ENCODE data around the gene RFX6.

The RFX6 gene

DNA sequence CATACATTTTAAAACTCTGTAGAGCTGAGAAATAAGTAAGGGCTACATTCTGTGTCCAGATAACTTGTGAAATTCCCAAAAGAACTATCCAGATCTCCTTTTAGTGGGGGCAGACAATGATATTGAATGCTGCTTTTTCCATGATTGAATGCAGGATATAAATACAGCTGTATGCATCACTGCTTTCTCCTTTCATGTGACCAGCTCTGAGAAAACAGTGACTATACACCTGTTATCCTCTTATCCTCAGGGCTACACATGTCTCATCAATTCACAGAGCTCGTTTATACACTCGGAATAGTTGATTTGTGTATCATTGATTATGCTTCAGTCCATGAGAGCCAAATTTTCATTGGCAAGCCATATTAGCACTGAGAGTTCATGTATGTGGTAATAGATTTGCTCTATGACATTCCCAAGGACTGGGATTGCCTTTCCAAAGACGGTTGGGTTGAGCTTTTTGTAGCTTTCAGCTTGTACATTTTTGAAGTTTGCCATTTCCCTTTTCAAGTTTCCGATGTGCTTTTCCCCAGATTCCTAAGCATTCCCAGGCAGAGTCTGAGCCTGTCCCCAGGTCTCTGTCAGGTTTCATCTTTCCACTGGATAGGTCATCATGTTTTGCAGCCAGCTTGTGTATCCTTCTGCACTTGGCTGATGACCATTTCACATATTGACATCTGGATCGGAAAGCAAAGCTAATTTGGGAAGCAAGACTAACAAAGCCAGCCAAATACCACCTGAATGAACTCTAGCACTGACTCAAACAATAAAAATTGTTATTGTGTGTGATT lies 97.7 kb downstream of the RFX6 start:
- ATAC-seq, result no peak

DNA sequence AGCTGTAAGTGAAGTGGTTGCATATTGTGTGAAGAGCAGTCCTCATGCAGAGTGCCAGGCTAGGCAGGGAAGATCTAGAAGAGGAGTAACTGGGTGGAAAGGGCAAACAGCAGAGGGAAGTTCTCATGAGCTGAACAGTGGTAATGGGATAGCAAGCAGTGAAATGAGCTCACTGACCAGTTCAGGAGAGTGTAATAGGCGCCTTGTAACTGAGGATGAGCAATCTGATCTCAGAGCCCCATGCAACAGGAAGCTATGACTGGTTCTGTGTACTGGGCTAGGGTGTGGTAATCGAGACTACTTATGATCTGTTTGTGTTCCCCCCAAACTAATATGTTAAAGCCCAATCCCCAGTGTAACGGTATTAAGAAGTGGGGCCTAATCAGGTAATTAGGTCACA lies 98.6 kb downstream of the RFX6 start:
- ATAC-seq, result no peak

DNA sequence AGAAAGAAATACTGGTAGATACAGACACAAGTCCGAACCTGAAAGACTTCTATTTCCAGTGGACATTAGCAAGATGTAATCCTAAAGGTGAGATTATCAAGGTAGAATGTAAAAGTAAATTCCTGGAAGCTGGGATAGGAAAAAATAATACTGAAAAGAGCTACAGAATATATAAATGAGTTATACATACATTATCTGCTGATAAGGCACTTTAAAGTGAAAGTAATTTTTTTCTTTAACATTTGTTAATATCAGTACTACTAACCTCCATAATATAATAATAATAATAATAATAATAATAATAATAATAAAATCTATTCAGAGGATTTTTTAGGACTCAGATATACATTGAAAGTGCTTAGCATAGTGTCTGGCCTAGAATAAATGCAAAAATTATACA lies 102.5 kb downstream of the RFX6 start:
- ATAC-seq, result no peak

All from activated CD4-positive, CD25-positive, alpha-beta regulatory T cell treated with anti-CD3 and anti-CD28 coated beads, Interleukin-2, amount 50 U/mL, for 24 hours (primary cell).